GM12891 (cell line): ENCODE results near the gene NEIL1.

Source experiments
- PAX5 ChIP-seq: IDR thresholded peaks from 2 replicates; pipeline ENCODE4 v1.6.1; 2011; ENCODE audit warnings: low read length, moderate library complexity, mild to moderate bottlenecking; ENCODE audit not compliant: insufficient read depth, severe bottlenecking
- POLR2A ChIP-seq: IDR thresholded peaks from 2 replicates; pipeline ENCODE4 v1.6.1; 2011; ENCODE audit warnings: low read depth, low read length, control low read depth
- POLR2AphosphoS5 ChIP-seq: IDR thresholded peaks from 2 replicates; pipeline ENCODE4 v1.6.1; 2011; ENCODE audit warnings: low read depth, low read length, control low read depth
- POU2F2 ChIP-seq: IDR thresholded peaks from 2 replicates; pipeline ENCODE4 v1.6.1; 2011; ENCODE audit warnings: low read depth, mild to moderate bottlenecking, control low read depth, low read length, moderate library complexity
- TAF1 ChIP-seq: IDR thresholded peaks from 2 replicates; pipeline ENCODE4 v1.6.1; 2011; ENCODE audit warnings: low read depth, low read length, control low read depth

- no peak for TF ChIP-seq POLR2AphosphoS5
- TF ChIP-seq POLR2A, result no peak
- no peak for TF ChIP-seq TAF1
- TF ChIP-seq PAX5, result no peak
- no peak for TF ChIP-seq POU2F2
These were observed 13.6 kb downstream of the NEIL1 start for GRCh38 chr15:75360391-75360790.
